GM12878 (cell line): Measurements from ENCODE around the gene ISY1. TPM values are rescaled to one million over a fixed set of nuclear protein-coding genes. Genes with fewer than 3 reads are reported as not detected.

Experiments used
- BCLAF1 ChIP-seq: fragments of 450-650 bp; IDR thresholded peaks from 2 replicates; pipeline ENCODE4 v1.6.1; 2017; ENCODE audit warnings: antibody characterized with exemption, mild to moderate bottlenecking, moderate library complexity
- CBX5 ChIP-seq: sonication (generic); IDR thresholded peaks from 2 replicates; pipeline ENCODE4 v1.6.1; 2016; ENCODE audit warnings: low read depth, moderate library complexity, mild to moderate bottlenecking, inconsistent platforms
- CEBPB ChIP-seq, 2 experiments: fragments of 150-350 bp in 1 of 2; IDR thresholded peaks; 2 replicates each; pipeline ENCODE4 v1.6.1; 2012 to 2014; ENCODE audit warnings: low read depth in 2 of 2, low read length in 2 of 2, borderline replicate concordance in 1 of 2, inconsistent platforms in 1 of 2
- EGR1 ChIP-seq, 2 experiments: IDR thresholded peaks; 1 replicate in 1 of 2; 2 replicates in 1 of 2; pipeline ENCODE4 v1.6.1; 2011 to 2012; ENCODE audit warnings: low read depth in 2 of 2, low read length in 2 of 2, borderline replicate concordance in 1 of 2, mild to moderate bottlenecking in 1 of 2, moderate library complexity in 1 of 2
- HCFC1 ChIP-seq: fragments of 150-350 bp; IDR thresholded peaks from 2 replicates; pipeline ENCODE4 v1.6.1; 2014; ENCODE audit warnings: low read length
- HDAC6 ChIP-seq: fragments of 200-600 bp; sonication (generic); IDR thresholded peaks from one replicate; pipeline ENCODE4 v1.8.0; 2017; ENCODE audit warnings: antibody characterized with exemption; ENCODE audit not compliant: unreplicated experiment
- IKZF1 ChIP-seq: fragments of 450-650 bp; conservative IDR thresholded peaks from 2 replicates; pipeline ENCODE4 v1.6.1; 2017; ENCODE audit warnings: antibody characterized with exemption, mild to moderate bottlenecking
- IRF4 ChIP-seq: IDR thresholded peaks from 2 replicates; pipeline ENCODE4 v1.6.1; 2011; ENCODE audit warnings: low read depth, low read length
- JUNB ChIP-seq: IDR thresholded peaks from 2 replicates; pipeline ENCODE4 v1.6.1; 2016; ENCODE audit warnings: antibody characterized with exemption, mild to moderate bottlenecking
- JUND ChIP-seq: IDR thresholded peaks from 2 replicates; pipeline ENCODE4 v1.6.1; 2012; ENCODE audit warnings: low read depth, mild to moderate bottlenecking, low read length, improper control_type of control experiment, moderate library complexity
- LARP7 ChIP-seq: fragments of 450-650 bp; IDR thresholded peaks from 2 replicates; pipeline ENCODE4 v1.6.1; 2017; ENCODE audit warnings: mild to moderate bottlenecking
- MAX ChIP-seq: IDR thresholded peaks from 2 replicates; pipeline ENCODE4 v1.6.1; 2012; ENCODE audit warnings: low read depth, low read length, improper control_type of control experiment
- MEF2B ChIP-seq: fragments of 450-650 bp; IDR thresholded peaks from 2 replicates; pipeline ENCODE4 v1.6.1; 2018; ENCODE audit warnings: mild to moderate bottlenecking, moderate library complexity; ENCODE audit not compliant: partially characterized antibody, poor library complexity, severe bottlenecking
- NR2C2 ChIP-seq: IDR thresholded peaks from 2 replicates; pipeline ENCODE4 v1.6.1; 2011; ENCODE audit warnings: borderline replicate concordance, low read depth; ENCODE audit not compliant: control insufficient read depth, insufficient read length
- NRF1 ChIP-seq: conservative IDR thresholded peaks from 2 replicates; pipeline ENCODE4 v1.6.1; 2011; ENCODE audit warnings: mild to moderate bottlenecking, low read depth, low read length, improper control_type of control experiment
- PML ChIP-seq: IDR thresholded peaks from 2 replicates; pipeline ENCODE4 v1.6.1; 2012; ENCODE audit warnings: low read length, inconsistent platforms
- RAD51 ChIP-seq: fragments of 450-650 bp; IDR thresholded peaks from 2 replicates; pipeline ENCODE4 v1.6.1; 2016; ENCODE audit warnings: moderate library complexity, mild to moderate bottlenecking, inconsistent platforms
- RCOR1 ChIP-seq: conservative IDR thresholded peaks from 2 replicates; pipeline ENCODE4 v1.6.1; 2012; ENCODE audit warnings: low read depth, low read length, improper control_type of control experiment
- SIN3A ChIP-seq: IDR thresholded peaks from 2 replicates; pipeline ENCODE4 v1.6.1; 2012; ENCODE audit warnings: low read depth, low read length, improper control_type of control experiment
- SMAD1 ChIP-seq: fragments of 450-650 bp; IDR thresholded peaks from 2 replicates; pipeline ENCODE4 v1.6.1; 2018; ENCODE audit warnings: mild to moderate bottlenecking, low read depth; ENCODE audit not compliant: partially characterized antibody
- SMC3 ChIP-seq: IDR thresholded peaks from 2 replicates; pipeline ENCODE4 v1.6.1; 2011; ENCODE audit warnings: low read length, improper control_type of control experiment, borderline replicate concordance
- STAT1 ChIP-seq: fragments of 450-650 bp; conservative IDR thresholded peaks from 2 replicates; pipeline ENCODE4 v1.6.1; 2014; ENCODE audit warnings: antibody characterized with exemption, mild to moderate bottlenecking
- SUPT20H ChIP-seq: IDR thresholded peaks from 2 replicates; pipeline ENCODE4 v1.6.1; 2011; ENCODE audit warnings: low read depth, mild to moderate bottlenecking, low read length, moderate library complexity, borderline replicate concordance; ENCODE audit not compliant: control insufficient read depth
- YBX1 ChIP-seq: fragments of 450-650 bp; IDR thresholded peaks from 2 replicates; pipeline ENCODE4 v1.6.1; 2016; ENCODE audit warnings: antibody characterized with exemption
- ZBED1 ChIP-seq: IDR thresholded peaks from 2 replicates; pipeline ENCODE4 v1.6.1; 2016; ENCODE audit warnings: borderline replicate concordance
- ZBTB33 ChIP-seq: fragments of 450-650 bp; IDR thresholded peaks from 2 replicates; pipeline ENCODE4 v1.6.1; 2017; ENCODE audit warnings: mild to moderate bottlenecking
- ZNF24 ChIP-seq: fragments of 450-650 bp; IDR thresholded peaks from 2 replicates; pipeline ENCODE4 v1.6.1; 2017; ENCODE audit warnings: antibody characterized with exemption, mild to moderate bottlenecking
- polyA plus RNA-seq, 11 experiments: library from polyadenylated mRNA; depleted of rRNA in 4 of 11; unstranded in 6 of 11; stranded (reverse) in 5 of 11; fragments of >200 nt; fragmentation: Nextera tagmentation in 4 of 11; fragmentation: Illumina TruSeq in 1 of 11; extraction: Ambion mirVana in 4 of 11; extraction: Trizol in 1 of 11; gene quantifications; 1 replicate in 1 of 11; 2 replicates in 10 of 11; pipeline versions ENCODE4 v1.2.1 to v1.2.3, GENCODE V29; 2011 to 2016; ENCODE audit warnings: inconsistent platforms in 2 of 11, missing spikeins in 2 of 11, low read depth in 1 of 11
- total RNA-seq, 4 experiments: library from RNA; depleted of rRNA in 3 of 4; stranded (reverse); fragments of >200 nt in 3 of 4; fragmentation: Illumina TruSeq in 1 of 4; extraction: Trizol in 1 of 4; gene quantifications; 2 replicates each; pipeline versions ENCODE4 v1.2.1 to v1.2.3, GENCODE V29; 2013 to 2021

Gene ISY1
- total and polyA plus RNA-seq, 10 of the 15 experiments (the other 5 are each of a cell fraction or from before 2014, with no cell fraction given) = 28.3 to 72.2 (median 44.7) TPM

- TF ChIP-seq STAT1 = no peak; the same call in 1 of the 2 replicates
- TF ChIP-seq ZBED1 = 0 out of 2 replicates have a peak, but pooled peaks have one; percentile 15
- TF ChIP-seq IRF4 = no peak
- peak; percentile 94 for TF ChIP-seq PML
- no peak for TF ChIP-seq SUPT20H
- no peak for TF ChIP-seq YBX1
- no peak for TF ChIP-seq CBX5
- TF ChIP-seq ZBTB33 = no peak
- peak; percentile 100 for TF ChIP-seq LARP7
- peak; percentile 65; the same call in 1 of the 2 replicates for TF ChIP-seq MAX
- TF ChIP-seq NRF1 = peak; percentile 47
- TF ChIP-seq RAD51 = no peak
- no peak for TF ChIP-seq JUND
- TF ChIP-seq JUNB = no peak
- TF ChIP-seq EGR1 (IDR thresholded peaks at IDR 0.05; ENCODE audit: borderline replicate concordance in 1 of 2, low read depth in 2 of 2, low read length in 2 of 2) = peak; percentile 56 to 88
- no peak for TF ChIP-seq BCLAF1
- TF ChIP-seq CEBPB (IDR thresholded peaks at IDR 0.05; ENCODE audit: borderline replicate concordance in 1 of 2, low read depth in 2 of 2, low read length in 2 of 2) = no peak
- peak; percentile 67 for TF ChIP-seq HDAC6
- TF ChIP-seq HCFC1 = peak; percentile 53; the same call in 1 of the 2 replicates
- TF ChIP-seq NR2C2 = no peak
- peak; percentile 80 for TF ChIP-seq IKZF1
- TF ChIP-seq SMAD1 = peak; percentile 11
- 0 out of 2 replicates have a peak, but pooled peaks have one; percentile 43 for TF ChIP-seq RCOR1
- TF ChIP-seq MEF2B = no peak
- TF ChIP-seq SMC3 = no peak
- TF ChIP-seq SIN3A = peak; percentile 37; the same call in 1 of the 2 replicates
- no peak for TF ChIP-seq ZNF24
Measured at GRCh38 chr3:129183569-129184395, 22.9 kb upstream of the ISY1 start, which contains the start of gene CNBP (continued).
